Stimulated activated CD8-positive, alpha-beta memory T cell treated with anti-CD3 and anti-CD28 coated beads, Interleukin-7, amount 100 ng/mL, for 48 hours (primary cell): Measurements from ENCODE around the gene LIN28B.
"Not testable (repeated sequence)": the region's sequence is repeated elsewhere in the genome, so short reads cannot be mapped to it uniquely, and the experiment has no call there.

ENCODE experiments used
- DNase-seq, 2 donors: peaks; one replicate each; pipeline ENCODE4 v3.0.0-alpha.2; 2020; ENCODE audit warnings: low read depth in 1 of 2; ENCODE audit errors: extremely low read depth in 1 of 2

The LIN28B gene

GRCh38 chr6:105066233-105066632 lies 109.3 kb downstream of the LIN28B start:
- DNase-seq: no peak

- DNase-seq: no peak
Observed at GRCh38 chr6:105066836-105067235, 109.9 kb downstream of the LIN28B start.

GRCh38 chr6:105067329-105067728 lies 110.4 kb downstream of the LIN28B start:
- DNase-seq: no peak

DNA sequence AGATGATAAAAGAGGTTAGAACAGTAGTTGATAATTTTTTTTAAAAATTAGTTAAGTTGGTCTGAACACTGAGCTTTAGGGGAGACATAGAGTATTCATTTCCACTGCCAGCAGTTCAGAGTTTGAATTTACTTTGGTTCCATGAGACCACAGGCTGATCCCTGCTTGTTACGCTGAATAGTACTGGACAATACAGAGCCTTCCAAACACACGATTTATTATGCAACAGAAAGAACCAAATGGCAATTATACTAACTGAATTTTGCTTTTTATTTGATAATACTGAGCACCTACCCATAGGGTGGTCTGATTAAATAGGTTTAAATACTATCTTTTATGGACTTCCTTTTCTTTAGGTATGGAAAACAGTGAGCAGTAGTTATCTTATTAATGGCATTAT lies 111.5 kb downstream of the LIN28B start:
- DNase-seq: no peak

DNA sequence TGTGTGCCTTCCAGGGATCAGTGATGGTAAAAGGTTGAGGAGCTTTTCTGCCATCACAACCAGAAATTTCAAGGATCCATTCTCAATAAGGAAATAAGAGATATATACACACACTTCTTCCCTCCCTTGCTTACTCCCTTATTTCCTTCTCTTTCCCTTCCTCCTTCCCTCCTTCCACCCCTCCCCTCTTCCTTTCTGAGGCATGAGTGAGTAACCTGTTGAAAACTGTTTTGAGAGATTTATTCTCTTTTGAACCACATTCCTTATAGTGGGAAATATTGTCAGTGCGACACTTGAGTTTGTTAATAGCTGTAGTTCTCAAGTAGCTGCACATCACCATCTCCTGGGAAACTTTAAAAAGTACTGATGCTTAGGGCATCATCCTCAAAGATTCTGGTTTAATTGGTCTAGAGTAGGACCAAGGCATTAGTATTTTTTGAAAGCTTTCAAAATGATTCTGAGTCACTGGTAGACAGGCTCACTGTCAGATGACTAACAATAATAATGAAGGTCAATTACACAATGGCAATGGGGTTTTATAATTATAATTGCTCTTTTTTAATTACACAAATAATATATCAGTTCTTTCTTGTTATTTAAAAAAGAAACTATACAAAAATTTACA lies 113.0 kb downstream of the LIN28B start:
- no peak for DNase-seq

DNA sequence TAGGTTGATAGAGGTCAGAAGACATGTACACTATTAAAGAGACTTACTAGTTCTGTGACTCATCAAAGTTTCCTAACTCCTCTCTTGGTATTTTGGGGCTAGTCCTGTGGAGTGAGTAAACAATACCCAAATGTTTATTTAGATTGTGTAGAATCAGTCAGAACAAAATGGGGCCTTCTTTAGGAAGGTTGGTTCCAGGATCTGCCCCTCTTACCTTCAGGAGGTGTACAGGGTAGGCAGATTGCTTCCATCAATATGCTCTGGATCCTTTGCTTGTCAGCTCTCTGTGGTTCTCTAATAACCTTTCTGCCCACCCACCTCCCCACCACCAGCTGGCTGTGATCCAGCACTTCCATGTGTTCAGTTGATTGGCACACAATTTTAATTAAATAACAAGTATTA lies 115.9 kb downstream of the LIN28B start:
- no peak for DNase-seq

DNA sequence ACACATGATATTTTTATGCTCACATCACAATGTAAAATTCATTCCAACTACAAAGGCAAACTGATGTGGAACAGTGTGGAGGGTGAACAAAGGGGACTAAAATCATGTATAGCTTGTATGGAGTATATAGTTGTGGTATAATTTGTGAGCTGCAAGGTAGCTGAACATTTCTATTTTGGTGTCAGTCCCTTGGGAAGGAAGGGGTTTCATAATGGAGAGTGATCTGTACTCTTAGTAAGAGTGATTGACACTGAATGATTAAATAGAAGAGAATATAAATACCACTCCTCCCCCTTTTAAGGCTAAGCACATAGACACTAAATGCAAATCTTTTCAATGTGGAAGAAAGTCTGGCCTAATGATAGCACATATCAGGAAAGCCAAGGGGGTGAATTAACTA lies 118.3 kb downstream of the LIN28B start:
- DNase-seq: no peak

- DNase-seq: not testable (repeated sequence)
Observed at GRCh38 chr6:105076418-105076817, 119.5 kb downstream of the LIN28B start.

DNA sequence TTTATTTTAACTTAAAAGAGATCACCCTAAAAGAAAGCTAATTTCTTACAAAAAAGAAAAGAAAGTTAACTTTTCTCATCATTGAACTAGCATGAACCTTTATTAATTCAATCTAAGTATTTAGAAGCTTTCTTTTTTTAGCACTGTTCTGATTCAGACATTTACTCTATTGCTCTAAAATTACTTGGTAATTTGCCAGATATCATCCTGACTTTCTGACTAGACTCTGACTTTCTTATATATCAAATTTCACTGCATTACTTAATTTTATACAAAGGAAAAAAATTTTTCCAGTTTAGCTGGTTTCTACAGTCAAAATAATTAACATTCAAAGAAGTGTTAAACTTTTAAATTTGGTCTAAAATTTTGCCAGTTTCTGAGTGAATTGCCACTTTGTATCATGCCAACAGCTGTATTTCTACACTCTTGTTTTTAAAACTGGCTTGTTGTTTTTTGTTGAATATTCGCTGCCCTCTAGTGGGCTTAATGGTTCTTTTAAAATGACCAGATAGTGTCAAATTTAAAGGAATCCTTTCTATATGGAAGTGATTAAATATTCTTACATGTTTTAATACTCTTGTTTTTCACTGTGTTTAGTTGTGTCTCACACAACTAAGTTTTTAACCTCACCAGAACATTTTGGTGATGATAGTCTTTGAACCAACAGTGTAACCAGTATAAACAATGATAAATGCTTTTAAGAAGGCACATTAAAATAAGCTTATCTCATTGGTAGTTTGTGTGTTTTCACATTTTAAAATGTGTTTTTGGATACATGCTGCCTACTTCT lies 120.9 kb downstream of the LIN28B start:
- DNase-seq: no peak

DNA sequence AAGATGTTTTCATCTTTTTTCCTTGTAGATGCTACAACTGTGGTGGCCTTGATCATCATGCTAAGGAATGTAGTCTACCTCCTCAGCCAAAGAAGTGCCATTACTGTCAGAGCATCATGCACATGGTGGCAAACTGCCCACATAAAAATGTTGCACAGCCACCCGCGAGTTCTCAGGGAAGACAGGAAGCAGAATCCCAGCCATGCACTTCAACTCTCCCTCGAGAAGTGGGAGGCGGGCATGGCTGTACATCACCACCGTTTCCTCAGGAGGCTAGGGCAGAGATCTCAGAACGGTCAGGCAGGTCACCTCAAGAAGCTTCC lies 121.4 kb downstream of the LIN28B start:
- no peak for DNase-seq

- DNase-seq: no peak
Observed at GRCh38 chr6:105080279-105080678, 123.4 kb downstream of the LIN28B start.

- DNase-seq: not testable (repeated sequence)
Observed at GRCh38 chr6:105081662-105082061, 124.8 kb downstream of the LIN28B start.

GRCh38 chr6:105087571-105088211 lies 130.8 kb downstream of the LIN28B start:
- DNase-seq: no peak

- no peak for DNase-seq
Observed at GRCh38 chr6:105091140-105091829, 134.4 kb downstream of the LIN28B start.

DNA sequence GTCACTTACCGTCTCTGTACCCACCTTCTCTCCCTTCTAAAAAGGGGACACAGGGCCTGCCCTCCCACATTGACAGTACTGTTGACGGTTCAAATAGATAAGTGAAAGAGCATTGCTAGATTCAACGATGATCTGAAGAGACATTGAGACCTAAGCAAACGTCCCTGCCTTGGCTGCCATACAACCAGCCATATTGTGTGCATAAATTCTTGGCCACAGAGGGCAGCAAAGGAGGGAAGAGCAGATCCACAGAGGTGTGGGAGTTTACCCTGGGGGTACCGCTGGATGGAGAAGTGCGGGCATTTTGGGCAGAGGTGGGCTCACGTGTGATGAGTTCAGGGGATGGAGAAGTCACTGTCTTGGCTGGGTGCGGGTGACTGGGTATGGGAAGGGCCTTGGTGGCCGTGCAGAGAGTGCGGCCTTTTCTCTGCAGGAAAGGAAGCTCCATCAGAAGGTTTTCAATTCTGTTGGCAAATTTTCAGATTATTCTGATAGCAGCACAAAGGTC lies 137.3 kb downstream of the LIN28B start:
- no peak for DNase-seq

DNA sequence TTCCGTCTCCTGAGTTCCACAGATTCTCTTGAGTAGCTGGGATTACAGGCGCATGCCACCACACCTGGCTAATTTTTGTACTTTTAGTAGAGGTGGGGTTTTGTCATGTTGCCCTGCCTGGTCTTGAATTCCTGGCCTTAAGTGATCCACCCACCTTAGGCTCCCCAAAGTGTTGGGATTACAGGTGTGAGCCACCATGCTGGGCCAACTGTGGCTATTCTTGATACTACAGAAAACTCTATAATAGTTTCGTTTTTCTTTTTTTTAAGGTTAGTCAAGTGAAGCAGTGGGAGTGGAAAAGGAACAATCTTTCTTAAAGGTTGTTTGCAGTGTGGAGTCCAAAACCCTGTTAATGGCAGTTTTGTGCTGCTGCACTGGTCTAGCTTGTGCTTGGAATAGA lies 138.2 kb downstream of the LIN28B start:
- DNase-seq: no peak

- DNase-seq: no peak
Observed at GRCh38 chr6:105097288-105097687, 140.4 kb downstream of the LIN28B start.

GRCh38 chr6:105099371-105099770 lies 142.5 kb downstream of the LIN28B start:
- no peak for DNase-seq

DNA sequence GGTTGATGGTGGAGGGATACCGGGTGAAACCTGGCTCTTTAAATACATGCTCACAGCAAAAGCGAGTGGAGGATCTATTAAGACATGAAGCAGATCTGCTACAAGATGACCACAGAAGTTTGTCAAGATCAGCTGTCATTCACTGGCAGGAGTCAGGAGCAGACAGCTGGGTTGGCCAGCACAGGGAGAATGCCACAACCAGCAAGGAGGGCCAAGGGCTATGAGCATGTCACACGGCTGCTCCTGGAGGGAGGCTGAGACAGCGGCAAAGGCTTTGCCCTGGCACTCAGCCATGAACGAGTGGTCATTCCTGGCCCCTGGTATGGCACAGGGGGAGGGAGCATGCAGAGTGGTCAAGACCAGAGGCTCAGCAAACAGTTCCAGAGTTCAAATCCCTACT lies 145.3 kb downstream of the LIN28B start:
- DNase-seq: no peak

DNA sequence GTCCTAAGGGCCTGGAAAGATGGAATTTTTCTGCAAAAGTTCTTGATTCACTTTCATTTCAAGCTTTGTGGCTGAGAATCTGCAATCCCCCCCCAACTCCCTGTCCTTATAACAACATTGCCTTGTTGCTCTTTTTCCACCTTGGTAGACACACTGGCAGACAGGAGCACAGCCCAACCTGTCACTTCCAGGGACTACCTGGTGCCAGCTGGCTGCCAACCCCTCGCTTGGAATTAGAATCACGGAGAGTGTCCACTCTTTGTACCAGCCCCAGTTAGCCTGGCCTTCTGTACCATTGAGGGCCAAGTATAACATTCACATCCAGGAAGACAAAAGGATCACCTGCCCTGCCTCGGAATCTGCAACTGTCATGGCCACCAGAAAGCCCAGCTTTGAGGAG lies 148.2 kb downstream of the LIN28B start:
- DNase-seq: no peak

- DNase-seq: no peak
Observed at GRCh38 chr6:105106260-105106659, 149.4 kb downstream of the LIN28B start.
